GM18907 (cell line): ENCODE measurements around the gene PPTC7.
"Not testable (repeated sequence)": the region's sequence is repeated elsewhere in the genome, so short reads cannot be mapped to it uniquely, and the experiment has no call there.

Source experiments
- ATAC-seq: cut with Tn5 transposase; IDR thresholded peaks from one replicate; pipeline ENCODE4 v1.9.1; 2021; ENCODE audit warnings: mild to moderate bottlenecking, moderate library complexity; ENCODE audit not compliant: unreplicated experiment

PPTC7 gene

DNA sequence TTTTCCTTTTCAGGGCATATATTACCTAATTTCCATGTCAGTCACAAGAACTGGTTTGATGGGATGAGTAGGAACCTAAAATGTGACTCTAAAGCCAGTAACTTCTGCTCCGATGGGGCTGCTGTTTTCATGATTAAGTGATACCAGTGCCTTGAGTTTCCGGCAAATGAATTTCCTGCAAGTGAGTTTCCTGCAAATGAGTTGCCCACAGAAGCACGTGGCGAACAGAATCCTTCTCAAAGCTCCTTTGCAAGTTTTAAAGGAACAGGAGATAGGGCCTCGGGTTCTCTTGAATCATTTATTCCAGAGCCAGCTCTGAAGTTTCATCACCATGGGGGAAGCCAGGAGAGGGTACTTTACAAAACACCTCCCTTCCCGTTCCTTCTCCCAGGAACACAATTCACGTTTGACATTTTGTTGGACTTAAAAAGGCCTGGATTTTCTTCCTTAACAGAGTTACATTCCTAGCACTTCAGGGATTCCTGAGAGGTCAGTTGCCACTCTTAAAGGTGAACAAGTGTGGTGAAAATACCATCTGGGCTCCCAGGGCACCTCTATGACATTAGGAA is 2.2 kb upstream of the PPTC7 start:
- no peak for ATAC-seq

DNA sequence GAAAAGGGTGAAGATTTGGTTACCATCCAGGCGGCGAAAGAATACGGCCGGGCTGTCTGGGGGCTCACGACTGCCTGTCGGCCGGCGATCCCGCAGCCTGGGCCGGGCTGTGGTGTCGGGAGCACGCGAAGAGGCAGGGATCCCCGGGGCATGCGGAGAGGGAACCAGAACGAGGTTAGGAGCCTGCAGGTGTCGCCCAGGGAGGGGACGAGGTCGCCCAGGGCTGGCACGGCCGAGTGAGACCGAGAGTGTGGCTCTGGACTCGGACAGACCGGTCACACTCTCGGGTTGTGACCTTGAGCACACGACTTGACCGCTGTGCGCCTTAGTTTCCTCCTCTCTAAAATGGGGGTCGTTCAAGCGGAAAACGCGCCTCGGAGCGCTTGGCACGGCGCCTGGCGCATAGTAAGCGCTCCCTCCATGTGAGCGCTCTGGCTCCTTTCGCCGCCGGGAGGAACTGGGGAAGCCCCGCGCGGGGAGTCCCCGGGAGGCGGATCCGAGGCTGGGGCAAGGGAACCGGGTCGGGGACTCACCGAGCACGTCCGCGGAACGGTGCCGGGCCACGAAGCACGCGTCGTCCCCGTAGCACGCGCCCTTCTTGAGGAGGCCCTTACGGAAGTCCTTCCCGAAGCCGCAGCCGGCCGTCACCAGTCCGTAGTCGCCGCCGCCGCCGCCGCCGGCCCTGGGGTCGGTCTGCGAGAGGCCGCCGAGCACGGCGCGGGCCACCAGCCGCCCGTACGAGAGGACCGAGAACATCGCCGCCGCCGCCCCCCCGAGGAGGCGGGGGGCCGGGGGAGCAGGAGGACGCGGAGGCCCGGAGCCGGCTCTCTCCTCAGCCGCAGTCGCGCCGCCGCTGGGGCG is 612 bp downstream of the PPTC7 start:
- peak; percentile 54 for ATAC-seq

DNA sequence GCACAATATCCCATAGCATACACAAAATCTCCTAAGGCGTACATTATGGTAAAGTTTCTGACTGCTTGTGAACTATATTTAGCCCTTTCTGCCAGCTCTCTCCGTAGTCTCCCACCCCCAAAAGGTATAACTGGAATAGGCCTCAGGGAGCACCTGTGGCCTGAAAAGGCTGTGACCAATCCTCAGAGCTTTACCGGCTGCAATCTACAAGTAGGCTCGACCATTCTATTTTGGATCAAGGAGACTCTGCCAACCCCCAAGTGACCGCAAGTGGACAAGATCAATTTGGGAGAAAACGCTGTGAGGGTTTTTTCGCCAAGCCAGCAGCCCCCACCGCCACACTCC is 1.2 kb downstream of the PPTC7 start:
- peak; percentile 1 for ATAC-seq

DNA sequence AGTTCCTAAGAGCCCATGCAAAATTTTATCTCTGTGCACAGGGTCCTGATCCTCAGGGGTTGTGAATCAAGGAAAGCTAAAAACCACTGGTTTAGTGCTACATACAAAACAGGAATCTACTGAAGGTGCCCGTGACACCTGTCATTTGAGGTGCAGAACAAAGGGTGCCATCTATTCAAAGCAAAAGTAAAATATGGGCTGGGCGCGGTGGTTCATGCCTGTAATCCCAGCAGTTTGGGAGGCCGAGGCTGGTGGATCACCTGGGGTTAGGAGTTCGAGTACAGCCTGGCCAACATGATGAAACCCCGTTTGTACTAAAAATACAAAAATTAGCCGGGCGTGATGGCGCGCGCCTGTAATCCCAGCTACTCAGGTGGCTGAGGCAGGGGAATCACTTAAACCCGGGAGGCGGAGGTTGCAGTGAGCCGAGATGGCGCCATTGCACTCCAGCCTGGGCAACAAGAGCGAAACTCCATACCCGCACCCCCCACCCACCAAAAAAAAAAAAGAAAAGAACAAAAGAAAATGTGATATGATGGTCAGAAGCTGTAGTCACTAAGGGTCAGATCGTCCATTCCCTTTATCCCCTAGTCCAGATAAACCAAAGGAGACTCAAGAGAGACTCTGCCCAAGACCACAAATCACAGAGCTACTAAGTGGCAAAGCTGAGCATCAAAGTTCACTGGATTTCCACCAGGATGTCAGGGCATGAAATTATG is 3.4 kb downstream of the PPTC7 start:
- no peak for ATAC-seq

DNA sequence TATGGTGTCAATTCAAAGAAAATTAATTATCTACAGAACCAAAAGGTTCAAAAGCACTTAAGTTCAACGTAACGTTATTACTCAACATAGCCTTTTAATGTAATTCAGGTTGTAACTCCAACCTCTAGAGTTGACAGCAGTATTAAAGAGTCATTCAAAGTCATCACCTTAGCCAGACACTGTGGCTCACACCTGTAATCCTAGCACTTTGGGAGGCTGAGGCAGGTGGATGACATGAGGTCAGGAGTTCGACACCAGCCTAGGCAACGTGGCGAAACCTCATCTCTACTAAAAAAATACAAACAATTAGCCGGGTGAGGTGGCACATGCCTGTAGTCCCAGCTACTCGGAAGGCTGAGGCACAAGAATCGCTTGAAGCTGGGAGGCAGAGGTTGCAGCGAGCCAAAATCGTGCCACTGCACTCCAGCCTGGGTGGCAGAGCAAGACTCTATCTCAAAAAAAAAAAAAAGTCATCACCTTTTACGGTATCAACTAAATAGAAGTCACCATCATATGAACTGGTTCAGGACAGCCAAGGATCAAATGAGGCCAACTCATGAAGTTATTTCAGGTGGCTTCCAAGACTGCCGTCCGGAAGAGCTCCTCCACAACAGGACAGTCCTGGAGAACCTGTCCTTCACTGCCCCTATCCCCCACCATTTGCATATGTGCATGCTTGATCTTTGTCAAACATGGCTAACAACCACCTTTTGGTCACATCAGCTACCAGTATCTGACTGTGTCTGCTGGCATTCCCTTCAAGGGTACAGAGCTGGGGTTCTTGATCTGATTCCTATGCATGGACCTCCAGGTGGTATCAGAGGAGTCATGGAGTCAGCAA is 4.2 kb downstream of the PPTC7 start:
- ATAC-seq: no peak

DNA sequence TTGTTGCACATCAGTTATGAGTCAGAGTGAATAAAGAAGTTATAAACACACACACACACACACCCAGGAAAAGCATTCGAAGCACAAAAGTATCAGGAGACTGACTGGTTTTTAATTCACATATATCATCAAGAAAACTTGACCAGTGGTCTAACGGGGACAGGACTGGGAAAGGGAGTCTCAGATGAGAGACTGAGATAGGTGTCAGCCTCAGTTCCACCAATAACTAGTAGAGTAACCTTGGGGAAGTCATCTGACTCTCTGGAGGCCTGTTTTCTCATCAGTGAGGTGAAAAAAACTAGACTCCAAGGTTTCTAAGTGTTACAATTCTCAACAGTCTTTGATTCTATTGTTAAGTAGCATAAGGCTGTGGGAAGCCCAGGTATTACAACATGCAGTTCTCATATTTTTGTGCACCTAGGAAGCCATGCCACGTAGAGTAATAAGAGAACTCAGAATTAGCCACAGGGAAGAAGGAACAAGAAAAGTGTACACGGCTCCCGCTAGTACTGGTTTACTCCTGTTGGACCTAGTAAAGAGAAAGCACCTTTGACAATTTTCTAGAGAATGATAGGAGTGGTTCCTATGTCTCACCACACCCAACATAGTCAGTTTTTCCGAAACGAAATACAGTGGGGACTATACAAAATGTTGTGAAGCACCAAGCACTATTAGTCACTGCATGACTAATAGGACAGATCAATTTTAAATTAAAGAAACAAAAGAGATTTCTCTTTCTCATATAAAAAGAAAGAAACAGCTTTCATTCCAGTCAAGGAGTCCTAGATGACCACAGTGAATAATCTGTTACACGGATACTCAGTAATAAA is 5.0 kb downstream of the PPTC7 start:
- no peak for ATAC-seq

- ATAC-seq: no peak
Observed at GRCh38 chr12:110576504-110576903, 6.6 kb downstream of the PPTC7 start.

DNA sequence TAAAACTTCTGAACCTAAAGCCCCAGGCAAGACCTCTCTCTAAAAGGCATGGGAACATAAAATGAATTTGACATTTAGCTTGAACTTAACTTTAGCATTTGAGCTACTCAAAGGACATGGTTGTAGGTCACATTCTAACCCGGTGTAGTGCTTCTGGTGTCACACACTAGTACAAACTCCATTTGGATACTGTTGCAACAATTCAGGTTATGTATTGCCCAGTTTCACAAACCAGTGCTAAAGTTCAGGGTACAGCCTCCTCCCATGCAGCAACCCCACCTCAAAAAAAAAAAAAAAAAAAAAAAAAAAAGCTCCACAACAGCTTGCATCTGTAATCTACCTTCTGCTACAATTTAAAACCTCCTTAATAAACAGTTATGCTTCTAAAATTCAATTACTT is 7.8 kb downstream of the PPTC7 start:
- no peak for ATAC-seq

DNA sequence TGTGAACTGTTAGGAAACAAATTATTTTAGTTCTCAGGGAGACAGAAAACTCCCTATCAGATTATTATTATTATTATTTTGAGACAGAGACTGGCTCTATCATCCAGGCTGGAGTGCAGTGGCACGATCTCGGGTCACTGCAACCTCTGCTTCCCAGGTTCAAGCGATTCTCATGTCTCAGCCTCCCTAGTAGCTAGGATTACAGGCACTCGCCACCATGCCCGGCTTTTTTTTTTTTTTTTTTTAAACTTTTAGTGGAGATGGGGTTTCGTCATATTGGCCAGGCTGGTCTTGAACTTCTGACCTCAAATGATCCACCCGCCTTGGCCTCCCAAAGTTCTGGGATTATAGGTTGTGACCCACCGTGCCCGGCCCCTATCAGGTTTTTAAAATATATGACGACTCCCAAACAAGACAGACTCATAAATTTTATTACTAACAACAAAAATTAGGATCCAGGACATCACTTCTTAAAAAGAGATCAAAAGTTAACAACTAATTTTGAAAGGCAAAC is 8.3 kb downstream of the PPTC7 start:
- not testable (repeated sequence) for ATAC-seq

GRCh38 chr12:110574044-110574443 is 9.1 kb downstream of the PPTC7 start:
- ATAC-seq: no peak

DNA sequence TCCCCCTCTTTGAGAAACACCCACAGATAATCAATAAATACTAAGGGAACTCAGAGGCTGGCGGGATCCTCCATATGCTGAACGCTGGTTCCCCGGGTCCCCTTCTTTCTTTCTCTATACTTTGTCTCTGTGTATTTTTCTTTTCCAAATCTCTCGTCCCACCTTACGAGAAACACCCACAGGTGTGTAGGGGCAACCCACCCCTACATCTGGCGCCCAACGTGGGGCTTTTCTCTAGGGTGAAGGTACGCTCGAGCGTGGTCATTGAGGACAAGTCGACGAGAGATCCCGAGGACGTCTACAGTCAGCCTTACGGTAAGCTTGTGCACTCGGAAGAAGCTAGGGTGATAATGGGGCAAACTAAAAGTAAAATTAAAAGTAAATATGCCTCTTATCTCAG is 12.3 kb downstream of the PPTC7 start:
- not testable (repeated sequence) for ATAC-seq

GRCh38 chr12:110569838-110570237 is 13.3 kb downstream of the PPTC7 start:
- not testable (repeated sequence) for ATAC-seq

DNA sequence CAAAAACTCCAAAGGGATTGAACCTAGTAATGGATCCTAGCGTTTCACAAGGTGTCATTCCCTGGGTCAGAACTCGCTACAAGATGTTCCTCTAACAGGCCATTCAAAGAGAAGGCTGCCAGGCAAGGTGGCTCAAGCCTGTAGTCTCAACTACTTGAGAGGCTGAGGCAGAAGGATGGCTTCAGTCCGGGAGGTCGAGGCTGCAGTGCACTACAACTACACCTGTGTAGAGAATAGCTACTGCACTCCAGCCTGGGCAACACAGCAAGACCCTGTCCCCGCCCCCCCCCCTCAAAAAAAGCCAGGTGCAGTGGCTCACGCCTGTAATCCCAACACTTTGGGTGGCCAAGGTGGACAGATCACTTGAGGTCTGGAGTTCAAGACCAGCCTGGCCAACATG is 14.4 kb downstream of the PPTC7 start:
- ATAC-seq: no peak

DNA sequence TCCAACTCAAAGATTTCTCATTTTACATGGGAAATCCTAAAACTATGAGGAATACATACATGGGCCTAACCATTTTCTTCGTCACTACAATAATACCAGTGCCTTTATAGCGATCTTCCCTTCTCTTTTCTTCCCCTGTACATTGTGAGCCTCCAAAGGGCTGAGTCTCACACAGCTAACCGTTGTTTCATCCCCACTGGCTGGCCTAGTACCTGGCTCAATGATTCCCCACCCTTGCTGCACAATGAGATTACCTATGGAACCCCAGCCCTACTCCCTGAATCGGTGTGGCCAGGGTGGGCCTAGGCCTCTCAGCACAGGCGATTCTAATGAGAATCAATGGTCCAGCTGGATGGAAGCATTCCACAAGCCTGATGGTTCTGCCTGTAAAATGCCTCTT is 16.1 kb downstream of the PPTC7 start:
- ATAC-seq: no peak

GRCh38 chr12:110565894-110566871 is 16.9 kb downstream of the PPTC7 start:
- no peak for ATAC-seq

DNA sequence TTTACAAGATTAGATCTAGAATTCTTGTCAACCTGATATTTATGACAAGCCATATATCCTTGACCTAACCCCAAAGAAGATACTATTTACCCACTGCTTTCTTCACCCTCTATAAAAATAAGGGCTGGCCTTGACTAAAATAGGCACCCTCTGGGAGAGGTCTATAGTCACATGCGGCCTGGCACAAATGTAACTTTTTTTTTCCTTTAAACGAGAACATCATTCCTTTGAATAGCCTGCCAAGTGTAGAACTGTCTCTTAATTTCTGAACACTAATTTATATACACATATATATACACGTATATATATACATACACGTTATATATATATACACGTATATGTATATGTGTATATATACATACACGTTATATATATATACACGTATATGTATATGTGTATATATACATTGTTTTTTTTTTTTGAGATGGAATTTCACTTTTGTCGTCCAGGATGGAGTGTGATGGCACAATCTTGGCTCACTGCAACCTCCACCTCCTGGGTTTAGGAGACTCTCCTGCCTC is 18.6 kb downstream of the PPTC7 start:
- ATAC-seq: no peak

DNA sequence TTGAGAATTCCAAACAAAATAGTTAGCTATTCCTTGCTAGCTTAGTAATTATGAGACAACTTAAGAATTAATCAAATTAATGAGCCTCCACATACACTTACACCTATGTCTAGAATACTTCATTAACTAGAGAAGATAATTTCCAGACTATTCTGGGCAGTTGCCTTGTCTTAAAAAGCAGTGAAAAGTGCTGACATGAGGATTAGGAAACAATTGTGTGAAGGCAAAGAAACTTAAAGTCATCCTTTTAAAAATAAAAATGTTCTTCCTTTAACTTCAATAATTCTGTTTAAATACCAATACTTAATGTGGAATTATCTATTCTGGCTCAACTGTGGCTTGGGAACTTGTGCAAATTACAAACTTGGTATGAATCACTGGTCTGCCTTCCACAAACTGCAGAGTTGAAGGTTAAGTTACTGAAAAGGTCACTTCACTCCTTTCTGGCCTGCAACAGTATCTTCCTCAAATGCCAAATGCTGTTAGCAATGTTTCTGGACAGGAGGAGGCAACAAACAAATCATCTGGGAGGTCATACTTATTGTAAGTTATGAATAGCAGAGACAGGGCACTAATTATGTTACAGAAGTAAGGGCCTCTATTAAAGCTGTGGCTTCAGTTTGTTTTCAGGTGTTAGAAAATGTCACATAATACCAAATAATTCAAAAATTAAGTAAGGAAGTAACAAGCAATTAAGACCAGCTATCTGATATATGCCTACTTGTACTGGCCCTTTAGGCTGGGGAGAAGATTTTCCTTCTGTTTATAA is 19.2 kb downstream of the PPTC7 start:
- no peak for ATAC-seq

GRCh38 chr12:110562386-110562785 is 20.7 kb downstream of the PPTC7 start:
- ATAC-seq: peak; percentile 50
